CD14-positive monocyte (primary cell): ENCODE data around the gene CFD. TPM values are rescaled to one million over a fixed set of nuclear protein-coding genes. Genes with fewer than 3 reads are reported as not detected.

Experiments
- DNase-seq, 3 donors: peaks; one replicate each; pipeline ENCODE4 v3.0.0-alpha.2; 2011 to 2022
- H2AFZ ChIP-seq: 2 replicates; pipeline ENCODE4 v1.6.0; 2012; ENCODE audit warnings: mild to moderate bottlenecking, low read depth, low read length, inconsistent platforms; ENCODE audit not compliant: insufficient read depth, poor library complexity, severe bottlenecking
- H3K27ac ChIP-seq, 2 donors: 1 replicate in 1 of 2; 2 replicates in 1 of 2; pipeline ENCODE4 v1.5.1; 2012 to 2013; ENCODE audit warnings: low read length in 2 of 2, control low read depth in 1 of 2, inconsistent platforms in 1 of 2, low read depth in 1 of 2, mild to moderate bottlenecking in 1 of 2
- H3K27me3 ChIP-seq, 2 donors: one replicate each; pipeline versions ENCODE4 v1.6.0 to v1.6.1; 2011 to 2013; ENCODE audit warnings: low read length in 2 of 2; ENCODE audit not compliant: control insufficient read depth in 2 of 2, insufficient read depth in 2 of 2
- H3K36me3 ChIP-seq, 2 donors: replicated peaks in 1 of 2; 1 replicate in 1 of 2; 2 replicates in 1 of 2; pipeline versions ENCODE4 v1.5.1 to v1.6.1; 2012 to 2013; ENCODE audit warnings: low read length in 2 of 2, control low read depth in 1 of 2, inconsistent platforms in 1 of 2, mild to moderate bottlenecking in 1 of 2; ENCODE audit not compliant: insufficient read depth in 2 of 2, control insufficient read depth in 1 of 2
- H3K4me1 ChIP-seq, 2 donors: 1 replicate in 1 of 2; 2 replicates in 1 of 2; pipeline versions ENCODE4 v1.5.1 to v1.6.1; 2012 to 2013; ENCODE audit warnings: low read length in 2 of 2, control low read depth in 1 of 2, inconsistent platforms in 1 of 2, mild to moderate bottlenecking in 1 of 2, moderate library complexity in 1 of 2; ENCODE audit not compliant: insufficient read depth in 2 of 2, control insufficient read depth in 1 of 2
- H3K4me2 ChIP-seq: replicated peaks from 2 replicates; pipeline ENCODE3; 2012; ENCODE audit warnings: low read length, moderate library complexity, mild to moderate bottlenecking; ENCODE audit not compliant: poor library complexity, severe bottlenecking; ENCODE audit errors: extremely low read depth
- H3K4me3 ChIP-seq, 3 experiments: fragments of 200-600 bp in 1 of 3; sonication (generic) in 1 of 3; replicated peaks in 1 of 3; 1 replicate in 2 of 3; 2 replicates in 1 of 3; pipeline ENCODE4 v1.5.1; 2011 to 2013; ENCODE audit warnings: low read length in 3 of 3, mild to moderate bottlenecking in 3 of 3, control low read depth in 2 of 3, low read depth in 2 of 3, inconsistent platforms in 1 of 3, moderate library complexity in 1 of 3
- H3K79me2 ChIP-seq: 2 replicates; pipeline ENCODE4 v1.6.0; 2012; ENCODE audit warnings: mild to moderate bottlenecking, control low read depth, inconsistent platforms, low read length, moderate library complexity; ENCODE audit not compliant: insufficient read depth
- H3K9ac ChIP-seq: 2 replicates; pipeline ENCODE4 v1.6.0; 2017; ENCODE audit warnings: low read length, mild to moderate bottlenecking; ENCODE audit not compliant: insufficient read depth, poor library complexity, severe bottlenecking
- H3K9me3 ChIP-seq, 2 donors: replicated peaks in 1 of 2; 1 replicate in 1 of 2; 2 replicates in 1 of 2; pipeline versions ENCODE4 v1.5.1 to v1.6.1; 2012 to 2013; ENCODE audit warnings: low read length in 2 of 2, control low read depth in 1 of 2; ENCODE audit not compliant: control insufficient read depth in 1 of 2, insufficient read depth in 1 of 2
- H4K20me1 ChIP-seq: 2 replicates; pipeline ENCODE4 v1.6.0; 2012; ENCODE audit warnings: mild to moderate bottlenecking, low read length, control low read depth, moderate library complexity; ENCODE audit not compliant: insufficient read depth
- H3K27ac Mint-ChIP-seq, 7 donors: one replicate each; pipeline ENCODE4 v1.8.0; 2020; ENCODE audit warnings: mild to moderate bottlenecking in 7 of 7, mixed read lengths in 7 of 7, moderate library complexity in 6 of 7, inconsistent platforms in 2 of 7
- H3K27me3 Mint-ChIP-seq, 3 donors: one replicate each; pipeline ENCODE4 v1.8.0; 2021 to 2022; ENCODE audit warnings: low read depth in 3 of 3, mild to moderate bottlenecking in 3 of 3, mixed read lengths in 3 of 3, moderate library complexity in 3 of 3, inconsistent platforms in 1 of 3
- H3K36me3 Mint-ChIP-seq, 2 donors: one replicate each; pipeline ENCODE4 v1.8.0; 2020; ENCODE audit warnings: mixed read lengths in 2 of 2, inconsistent platforms in 1 of 2, mild to moderate bottlenecking in 1 of 2
- H3K4me1 Mint-ChIP-seq: one replicate; pipeline ENCODE4 v1.8.0; 2020; ENCODE audit warnings: mild to moderate bottlenecking, mixed read lengths
- H3K4me3 Mint-ChIP-seq, 2 donors: one replicate each; pipeline ENCODE4 v1.8.0; 2020; ENCODE audit warnings: mild to moderate bottlenecking in 2 of 2, mixed read lengths in 2 of 2, moderate library complexity in 1 of 2
- H3K9me3 Mint-ChIP-seq, 7 donors: one replicate each; pipeline ENCODE4 v1.8.0; 2020 to 2022; ENCODE audit warnings: mixed read lengths in 7 of 7, mild to moderate bottlenecking in 6 of 7, moderate library complexity in 6 of 7, inconsistent platforms in 2 of 7
- CTCF ChIP-seq: fragments of 200-600 bp; IDR thresholded peaks from one replicate; pipeline ENCODE4 v1.8.0; 2022; ENCODE audit warnings: antibody characterized with exemption, mild to moderate bottlenecking
- WGBS: methylation state at CpG from one replicate; pipeline ENCODE4 v1.1.5; 2013; ENCODE audit warnings: missing lambda C conversion rate; ENCODE audit not compliant: insufficient coverage; 5-methylcytosine and 5-hydroxymethylcytosine counted together
- intact Hi-C, 2 donors: fragments of 100-400 bp; cut with micrococcal nuclease; formaldehyde crosslinking; loops; one replicate each; pipeline versions ENCODE4 v1.15.0 to v1.15.1; 2023
- polyA plus RNA-seq, 3 donors: library from polyadenylated mRNA; depleted of rRNA in 1 of 3; unstranded in 2 of 3; stranded (reverse) in 1 of 3; fragments of 300-500 nt in 2 of 3; fragments of >200 nt in 1 of 3; fragmentation: Illumina TruSeq in 2 of 3; gene quantifications; 1 replicate in 2 of 3; 2 replicates in 1 of 3; pipeline ENCODE4 v1.2.3, GENCODE V29; 2012 to 2021

CFD gene
- polyA plus RNA-seq, 3 donors = 272 to 862 (median 654) TPM

- Histone ChIP-seq H2AFZ (no peak overlapping the region), H3K79me2 (peaks cover 43% of the 10 kb centered on the region), H4K20me1 (peaks cover 58% of the 10 kb centered on the region), H3K9ac (no peak overlapping the region), H3K36me3 (peaks cover 48 to 49% of the 10 kb centered on the region in 2 donors), H3K4me2 (no peak overlapping the region), H3K9me3 (no peaks in the 10 kb centered on the region), H3K27me3 (no peaks in the 10 kb centered on the region), H3K4me3 (no peak overlapping the region), H3K4me1 (no peaks in the 10 kb centered on the region), H3K27ac (no peak overlapping the region)
- TF ChIP-seq CTCF = no peak
- Mint-ChIP-seq H3K4me1 (peaks cover 1% of the 10 kb centered on the region), H3K27me3 (no peaks in the 10 kb centered on the region), H3K9me3 (peaks cover 0 to 11% (median 0%) of the 10 kb centered on the region in 7 donors), H3K27ac (no peak overlapping the region), H3K4me3 (no peak overlapping the region), H3K36me3 (peaks cover 33 to 58% of the 10 kb centered on the region in 2 donors)
- intact Hi-C loops = no loop called here
- 88% methylated on average over 70 of the region's 80 CpGs for WGBS
- no peak for DNase-seq
These were observed 47.3 kb upstream of the CFD start for GRCh38 chr19:812049-812746.

DNA sequence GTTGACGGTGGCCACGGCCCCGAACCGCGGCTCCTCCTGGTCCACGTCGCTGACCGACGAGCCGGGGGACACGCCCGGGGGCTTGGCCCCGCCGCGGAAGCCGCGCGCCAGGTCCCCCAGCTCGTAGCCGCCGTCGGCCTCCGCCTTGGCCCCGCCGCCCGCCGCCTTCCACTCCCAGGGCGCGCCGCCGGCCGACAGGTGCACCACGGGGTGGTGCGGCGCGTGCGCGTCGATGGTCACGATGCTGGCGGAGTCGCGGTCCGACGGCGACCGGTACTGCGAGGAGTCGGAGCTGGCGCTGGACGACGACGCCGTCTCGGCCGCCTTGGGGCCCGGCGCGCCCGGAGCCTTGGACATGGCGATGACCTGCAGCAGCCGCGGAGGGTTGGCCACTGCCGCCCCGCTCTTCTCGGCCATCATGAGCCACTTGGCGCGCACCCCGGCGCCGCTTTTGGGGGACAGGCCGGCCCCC, 46.7 kb upstream of the CFD start:
- H2AFZ ChIP-seq = no peak overlapping the region
- no peak overlapping the region for H3K4me3 Mint-ChIP-seq
- no peaks in the 10 kb centered on the region for H3K9me3 ChIP-seq
- H3K36me3 Mint-ChIP-seq = peaks cover 27 to 52% of the 10 kb centered on the region in 2 donors
- H3K27me3 ChIP-seq = no peaks in the 10 kb centered on the region
- peaks cover 42 to 43% of the 10 kb centered on the region in 2 donors for H3K36me3 ChIP-seq
- H3K9ac ChIP-seq = no peak overlapping the region
- WGBS = 97% methylated on average over 64 of the region's 72 CpGs
- no peak overlapping the region for H3K27ac Mint-ChIP-seq
- H3K4me3 ChIP-seq = no peak overlapping the region
- peaks cover 0 to 11% (median 0%) of the 10 kb centered on the region in 7 donors for H3K9me3 Mint-ChIP-seq
- intact Hi-C loops = no loop called here
- TF ChIP-seq CTCF = no peak
- H3K79me2 ChIP-seq = peaks cover 37% of the 10 kb centered on the region
- H4K20me1 ChIP-seq = peaks cover 52% of the 10 kb centered on the region
- no peak for DNase-seq
- no peaks in the 10 kb centered on the region for H3K4me1 ChIP-seq
- H3K4me1 Mint-ChIP-seq = peaks cover 1% of the 10 kb centered on the region
- no peak overlapping the region for H3K27ac ChIP-seq
- H3K27me3 Mint-ChIP-seq = no peaks in the 10 kb centered on the region
- no peak overlapping the region for H3K4me2 ChIP-seq
